ENCODE results near the gene RPAP3.

DNA sequence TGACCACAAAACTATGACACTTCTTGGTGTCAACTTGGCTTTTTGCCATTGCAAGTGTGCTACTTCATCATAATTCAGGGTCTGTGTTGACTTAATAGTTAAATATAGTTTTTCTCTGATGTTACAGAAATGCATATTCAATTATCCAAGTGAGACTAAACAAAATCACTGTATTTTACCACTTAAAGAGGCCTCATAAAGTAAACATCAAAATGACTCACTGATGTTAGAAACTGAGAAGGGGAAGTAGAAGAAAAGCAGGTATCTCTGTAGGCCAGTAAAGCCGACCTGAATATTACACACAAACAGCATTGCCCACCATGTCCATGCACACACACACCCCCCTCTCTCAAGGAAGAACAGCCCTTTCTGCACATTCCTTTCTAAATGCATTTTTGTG is 55.4 kb downstream of the RPAP3 start:
- no peak for TF ChIP-seq POLR2A (IDR thresholded peaks at IDR 0.05; ENCODE audit: low read length)
- TF ChIP-seq GATA1 (IDR thresholded peaks at IDR 0.05; ENCODE audit: low read depth, low read length) = no peak

All from erythroblast (primary cell).